Activated CD8-positive, alpha-beta memory T cell treated with anti-CD3 and anti-CD28 coated beads for 48 hours (primary cell): ENCODE results near the gene SKIC3.

Experiments used
- DNase-seq, 3 experiments: peaks; one replicate each; pipeline ENCODE4 v3.0.0-alpha.2; 2020; ENCODE audit warnings: low read depth in 2 of 3, low spot score in 2 of 3

SKIC3 gene

DNA sequence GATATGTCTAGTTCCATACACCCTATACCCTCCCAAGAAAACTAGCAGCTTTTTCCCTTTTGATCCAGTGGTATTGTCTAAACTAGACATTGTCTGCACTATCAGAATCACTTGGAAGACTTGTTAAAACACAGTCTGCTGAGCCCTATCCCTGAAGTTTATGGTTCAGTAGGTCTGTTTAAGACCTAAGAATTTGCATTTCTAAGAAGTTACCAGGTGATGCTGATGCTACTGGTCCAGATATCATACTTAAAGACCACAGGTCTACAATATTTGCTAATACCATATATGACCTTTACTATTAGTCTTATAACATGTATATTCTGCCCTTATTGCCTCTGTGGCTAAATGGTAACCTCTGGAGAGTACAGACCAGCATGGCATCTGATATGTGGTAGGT lies 23.3 kb downstream of the SKIC3 start:
- no peak for DNase-seq

DNA sequence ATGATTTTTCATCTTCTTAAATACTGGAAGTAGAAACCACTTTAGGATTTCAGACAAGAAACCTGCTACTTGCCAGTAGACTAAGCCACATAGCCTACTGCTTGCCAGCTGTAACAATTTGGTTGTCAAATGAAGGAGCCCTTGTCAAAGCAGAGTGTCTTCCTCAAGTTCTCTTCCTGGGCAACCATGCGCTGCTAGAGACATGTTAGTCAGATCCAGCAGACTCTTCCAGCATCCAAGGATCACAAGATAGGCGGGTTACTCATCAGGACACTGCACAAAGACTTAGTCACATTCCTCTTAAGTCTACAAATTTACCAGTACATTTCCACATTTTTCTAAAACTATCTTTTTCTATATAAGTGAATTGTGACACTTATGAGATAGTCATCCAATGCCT lies 24.4 kb downstream of the SKIC3 start:
- DNase-seq: no peak

DNA sequence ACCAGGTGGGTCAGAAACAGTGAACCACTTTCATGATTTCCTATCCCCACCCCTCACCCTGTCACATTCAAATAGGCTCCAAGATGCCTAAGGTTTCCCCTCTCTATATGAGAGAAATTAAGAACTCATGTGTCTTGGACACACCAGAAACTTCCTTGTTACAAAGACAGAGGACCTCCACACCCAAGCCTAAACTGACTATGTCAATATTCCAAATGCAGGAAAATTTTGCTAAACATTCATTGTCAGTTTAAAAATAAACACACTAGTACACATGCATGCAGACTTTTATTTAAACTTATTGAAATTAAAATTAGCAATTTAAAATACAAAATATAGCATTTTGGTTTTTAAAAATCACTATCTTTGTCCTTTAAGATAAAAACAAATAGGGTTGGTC lies 26.2 kb downstream of the SKIC3 start:
- no peak for DNase-seq

DNA sequence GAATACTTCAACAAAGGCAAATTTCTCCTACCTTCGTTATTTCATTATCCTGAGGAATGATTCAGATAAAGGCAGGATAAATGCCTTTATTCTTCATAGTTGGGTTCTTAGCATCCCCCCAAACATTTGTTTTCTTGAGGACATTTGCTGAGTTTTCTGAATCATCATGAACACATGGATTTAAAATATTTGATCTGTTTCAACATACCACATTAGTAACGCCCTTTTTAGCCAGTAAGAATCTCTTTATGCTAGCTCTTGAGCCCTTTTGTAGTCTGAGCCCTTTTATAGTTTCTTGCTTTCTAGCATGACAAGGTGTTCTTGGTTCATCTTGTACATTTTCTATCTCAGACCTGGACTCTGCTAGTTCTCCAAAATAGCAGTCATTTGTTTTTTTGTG lies 27.9 kb downstream of the SKIC3 start:
- DNase-seq: no peak

GRCh38 chr5:95524423-95524822 lies 30.4 kb downstream of the SKIC3 start:
- DNase-seq: no peak

DNA sequence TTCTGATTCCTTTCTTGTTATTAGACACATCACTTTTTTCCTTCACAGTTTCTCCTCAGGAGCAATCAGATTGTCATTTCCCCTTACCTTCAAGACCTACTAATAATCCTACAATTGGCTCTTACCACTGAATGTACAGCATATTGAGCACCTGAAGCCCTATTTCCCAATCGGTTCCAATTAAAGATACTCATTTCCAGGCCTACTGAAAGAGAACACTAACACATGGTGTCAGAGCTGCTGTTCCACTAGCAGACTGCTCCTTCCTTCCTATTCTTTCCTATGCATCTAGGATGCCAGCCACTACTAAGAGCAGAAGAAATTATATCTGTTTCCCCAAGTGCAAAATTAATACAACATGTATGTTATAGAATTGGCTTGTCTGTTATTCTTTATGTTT lies 34.6 kb downstream of the SKIC3 start:
- no peak for DNase-seq

DNA sequence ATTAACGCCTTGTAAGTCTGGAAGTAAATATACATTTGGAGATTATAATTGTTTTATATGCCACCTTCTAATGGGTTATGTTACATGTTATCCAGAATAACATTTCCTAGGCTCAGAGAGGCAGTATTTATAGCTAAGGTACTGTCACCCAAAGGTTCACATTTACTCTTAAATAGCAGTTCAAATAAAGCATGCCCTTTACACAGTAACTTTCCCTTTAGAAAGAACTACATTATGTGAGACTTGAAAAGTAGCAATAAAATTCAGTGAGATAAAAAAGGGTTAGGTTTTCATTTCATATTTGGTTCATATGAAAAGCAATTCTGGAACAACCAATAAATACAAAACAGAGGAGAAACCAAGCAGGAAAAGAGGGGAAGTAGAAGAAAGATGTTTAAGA lies 35.1 kb downstream of the SKIC3 start:
- DNase-seq: no peak

DNA sequence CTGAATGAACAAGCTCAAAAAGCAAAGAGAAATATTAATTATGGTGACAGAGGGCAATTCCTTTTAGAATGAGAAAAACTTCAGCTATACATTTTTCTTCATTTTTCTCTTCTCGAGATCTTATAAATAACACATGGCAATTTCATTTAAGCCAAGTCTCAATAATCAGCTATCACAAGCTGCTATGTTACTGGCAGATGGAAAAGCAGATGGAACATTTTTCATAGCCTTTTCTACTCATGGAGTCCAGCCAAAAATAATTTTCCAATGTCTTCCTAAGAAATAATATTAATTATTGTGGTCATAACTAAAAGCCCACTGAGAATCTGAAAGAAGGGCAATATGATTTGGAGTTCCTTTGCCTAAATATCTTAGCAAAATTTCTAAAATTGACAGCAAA lies 35.6 kb downstream of the SKIC3 start:
- no peak for DNase-seq

- DNase-seq: no peak
Measured at GRCh38 chr5:95518417-95518816, 36.4 kb downstream of the SKIC3 start.

- DNase-seq: no peak
Measured at GRCh38 chr5:95511606-95512005, 43.2 kb downstream of the SKIC3 start.

DNA sequence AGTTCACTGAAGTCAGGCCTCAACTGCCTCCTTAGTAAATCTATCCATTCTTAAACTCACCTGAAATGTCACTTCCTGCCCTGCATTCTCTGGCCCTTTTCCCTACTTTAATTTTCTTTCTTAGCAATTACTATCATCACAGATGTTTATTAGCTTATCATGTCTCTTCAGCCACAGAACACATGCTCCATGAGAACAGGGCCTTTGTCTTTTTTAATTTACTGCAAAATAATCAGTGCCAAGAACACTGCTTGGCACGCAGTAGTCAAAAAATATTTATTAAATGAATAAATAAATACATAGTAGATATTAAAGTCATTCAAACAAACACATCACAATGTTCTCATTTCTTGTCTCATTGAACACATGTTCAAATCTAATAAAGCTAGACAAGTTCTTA lies 46.2 kb downstream of the SKIC3 start:
- DNase-seq: no peak
